K562 (cell line): ENCODE data around the gene CEACAM21.

Source experiments
- CREBBP ChIP-seq: IDR thresholded peaks from one replicate; pipeline ENCODE4 v1.6.1; 2012; ENCODE audit warnings: low read depth, mild to moderate bottlenecking, control low read depth, inconsistent platforms, low read length
- DLX4 ChIP-seq: fragments of 250-450 bp; sonication (Bioruptor Pico); IDR thresholded peaks from 2 replicates; pipeline ENCODE4 v1.6.1; 2021; ENCODE audit warnings: mild to moderate bottlenecking
- MED1 ChIP-seq: sonication (generic); formaldehyde crosslinking; IDR thresholded peaks from 2 replicates; pipeline ENCODE4 v1.8.1; 2023; ENCODE audit warnings: missing genetic modification reagents, borderline replicate concordance
- MEF2D ChIP-seq: conservative IDR thresholded peaks from 2 replicates; pipeline ENCODE4 v1.6.1; 2016; ENCODE audit warnings: low read depth, missing genetic modification characterization, missing compliant biosample characterization
- MYNN ChIP-seq, 2 experiments: sonication (generic); formaldehyde crosslinking in 1 of 2; IDR thresholded peaks; 2 replicates each; pipeline versions ENCODE4 v1.5.0 to v1.6.1; 2016 to 2020; ENCODE audit warnings: antibody characterized with exemption in 1 of 2, missing genetic modification reagents in 1 of 2
- NCOR1 ChIP-seq: fragments of 450-650 bp; IDR thresholded peaks from 2 replicates; pipeline ENCODE4 v1.6.1; 2016; ENCODE audit warnings: mild to moderate bottlenecking, moderate library complexity
- SOX6 ChIP-seq: fragments of 450-650 bp; IDR thresholded peaks from 2 replicates; pipeline ENCODE4 v1.6.1; 2014; ENCODE audit warnings: mild to moderate bottlenecking
- TCF7L2 ChIP-seq: fragments of 150-350 bp; IDR thresholded peaks from 2 replicates; pipeline ENCODE4 v1.6.1; 2016; ENCODE audit warnings: low read depth, mild to moderate bottlenecking, low read length, moderate library complexity
- TFE3 ChIP-seq: fragments of 450-650 bp; formaldehyde crosslinking; IDR thresholded peaks from 2 replicates; pipeline ENCODE4 v1.4.0; 2020; ENCODE audit warnings: mild to moderate bottlenecking, mixed read lengths
- ZNF766 ChIP-seq: fragments of 200-800 bp; sonication (Bioruptor generic); conservative IDR thresholded peaks from 2 replicates; pipeline ENCODE4 v1.6.1; 2016; ENCODE audit warnings: missing genetic modification characterization, missing compliant biosample characterization

- TF ChIP-seq SOX6 (no peak), CREBBP (no peak), TFE3 (no peak), DLX4 (CRISPR knock-in tag) (no peak), TCF7L2 (no peak), MYNN (IDR thresholded peaks at IDR 0.05) (no peak), MYNN (CRISPR knock-in tag; IDR thresholded peaks at IDR 0.05) (no peak), NCOR1 (no peak), MEF2D (no peak), MED1 (no peak), ZNF766 (no peak)
Measured at GRCh38 chr19:41578886-41579285, 2.9 kb downstream of the CEACAM21 start.
